H1 (cell line): Measurements from ENCODE around the gene MEGF11. TPM values are rescaled to one million over a fixed set of nuclear protein-coding genes. Genes with fewer than 3 reads are reported as not detected.

ENCODE experiments used
- CTCF ChIA-PET: fragments of 300-600 bp; sonication (Branson Sonifier 250); formaldehyde crosslinking; loops from one replicate; lab custom pipeline; 2021; ENCODE audit not compliant: partially characterized antibody; lab: Charles Lee
- POLR2A ChIA-PET: fragments of 300-600 bp; sonication (Branson Sonifier 250); formaldehyde crosslinking; loops from one replicate; lab custom pipeline; 2021; ENCODE audit warnings: inconsistent platforms; ENCODE audit not compliant: partially characterized antibody; lab: Charles Lee
- DNase-seq, 2 experiments: peaks; one replicate each; pipeline versions ENCODE4 v3.0.0 to v3.0.0-alpha.2; 2010 to 2022; ENCODE audit warnings: low spot score in 2 of 2, low read depth in 1 of 2, mixed read lengths in 1 of 2
- FAIRE-seq: peaks from 2 replicates; lab custom pipeline; 2011; peaks lifted over from hg19 to GRCh38; lab: Jason Lieb, UNC
- H2AFZ ChIP-seq: 2 replicates; pipeline ENCODE4 v1.8.1; 2012; ENCODE audit warnings: low read length, inconsistent platforms
- H2AK5ac ChIP-seq: 2 replicates; pipeline ENCODE4 v1.6.1; 2013; ENCODE audit warnings: low read depth, low read length
- H2BK120ac ChIP-seq: replicated peaks from 2 replicates; pipeline ENCODE3; 2013; ENCODE audit warnings: low read depth, low read length, inconsistent platforms
- H2BK12ac ChIP-seq: 2 replicates; pipeline ENCODE4 v1.6.1; 2013; ENCODE audit warnings: low read depth, low read length
- H2BK15ac ChIP-seq: 2 replicates; pipeline ENCODE4 v1.6.1; 2013; ENCODE audit warnings: low read length
- H2BK20ac ChIP-seq: 2 replicates; pipeline ENCODE4 v1.6.1; 2013; ENCODE audit warnings: low read length
- H2BK5ac ChIP-seq: 2 replicates; pipeline ENCODE4 v1.6.1; 2013; ENCODE audit warnings: low read depth, low read length
- H3K14ac ChIP-seq: 2 replicates; pipeline ENCODE4 v1.6.1; 2013; ENCODE audit warnings: inconsistent platforms; ENCODE audit not compliant: insufficient read length
- H3K18ac ChIP-seq: 2 replicates; pipeline ENCODE4 v1.6.1; 2013; ENCODE audit warnings: low read length; ENCODE audit errors: extremely low read depth
- H3K23ac ChIP-seq: 2 replicates; pipeline ENCODE4 v1.6.1; 2013; ENCODE audit warnings: inconsistent platforms; ENCODE audit not compliant: insufficient read length
- H3K23me2 ChIP-seq: 2 replicates; pipeline ENCODE4 v1.6.1; 2013; ENCODE audit warnings: low read depth, low read length
- H3K27ac ChIP-seq: 2 replicates; pipeline ENCODE4 v1.6.1; 2011; ENCODE audit warnings: low read depth, low read length, inconsistent platforms
- H3K27me3 ChIP-seq, 4 experiments: replicated peaks in 1 of 4; 1 replicate in 1 of 4; 2 replicates in 3 of 4; pipeline versions ENCODE4 v1.6.1 to v1.8.1; 2011 to 2013; ENCODE audit warnings: low read length in 3 of 4, mild to moderate bottlenecking in 3 of 4, inconsistent platforms in 2 of 4, mixed read lengths in 2 of 4, moderate library complexity in 1 of 4; ENCODE audit not compliant: control insufficient read depth in 3 of 4, insufficient read depth in 3 of 4; ENCODE audit errors: extremely low read depth in 1 of 4
- H3K36me3 ChIP-seq, 4 experiments: 2 replicates each; pipeline versions ENCODE4 v1.6.1 to v1.8.1; 2011 to 2013; ENCODE audit warnings: mild to moderate bottlenecking in 4 of 4, low read length in 3 of 4, moderate library complexity in 2 of 4, control low read depth in 1 of 4, inconsistent platforms in 1 of 4; ENCODE audit not compliant: insufficient read depth in 4 of 4, control insufficient read depth in 2 of 4
- H3K4ac ChIP-seq: replicated peaks from 2 replicates; pipeline ENCODE3; 2013; ENCODE audit warnings: low read length, low read depth, mixed read lengths, inconsistent platforms; ENCODE audit not compliant: insufficient read length
- H3K4me1 ChIP-seq, 4 experiments: replicated peaks in 1 of 4; 1 replicate in 1 of 4; 2 replicates in 3 of 4; pipeline versions ENCODE4 v1.6.1 to v1.8.1; 2011 to 2013; ENCODE audit warnings: low read length in 3 of 4, inconsistent platforms in 2 of 4, mixed read lengths in 1 of 4; ENCODE audit not compliant: insufficient read depth in 4 of 4, control insufficient read depth in 3 of 4
- H3K4me2 ChIP-seq, 2 experiments: 2 replicates each; pipeline versions ENCODE4 v1.6.1 to v1.8.1; 2011 to 2013; ENCODE audit warnings: low read depth in 2 of 2, low read length in 2 of 2, control low read depth in 1 of 2, inconsistent platforms in 1 of 2, mild to moderate bottlenecking in 1 of 2; ENCODE audit not compliant: insufficient read depth in 1 of 2
- H3K4me3 ChIP-seq, 4 experiments: fragments of 200-600, 300-600 bp in 1 of 4; sonication (generic), shearing (Covaris generic), sonication (Bioruptor Twin) in 1 of 4; 2 replicates each; pipeline versions ENCODE4 v1.5.1 to v1.8.1; 2011 to 2016; ENCODE audit warnings: low read length in 4 of 4, low read depth in 3 of 4, control low read depth in 2 of 4, inconsistent platforms in 2 of 4, mild to moderate bottlenecking in 2 of 4, mixed read lengths in 1 of 4, moderate library complexity in 1 of 4; ENCODE audit not compliant: insufficient read depth in 2 of 4; ENCODE audit errors: extremely low read depth in 1 of 4
- H3K56ac ChIP-seq: replicated peaks from 2 replicates; pipeline ENCODE3; 2013; ENCODE audit warnings: low read depth, mild to moderate bottlenecking, mixed read lengths, low read length, inconsistent platforms; ENCODE audit not compliant: insufficient read length
- H3K79me1 ChIP-seq: 2 replicates; pipeline ENCODE4 v1.6.1; 2013; ENCODE audit warnings: low read depth, low read length, control low read depth
- H3K79me2 ChIP-seq, 2 experiments: 2 replicates each; pipeline versions ENCODE4 v1.6.1 to v1.8.1; 2012 to 2013; ENCODE audit warnings: low read length in 2 of 2, mild to moderate bottlenecking in 2 of 2, inconsistent platforms in 1 of 2; ENCODE audit not compliant: insufficient read depth in 2 of 2, control insufficient read depth in 1 of 2
- H3K9ac ChIP-seq, 4 experiments: replicated peaks in 1 of 4; 1 replicate in 1 of 4; 2 replicates in 3 of 4; pipeline versions ENCODE4 v1.6.1 to v1.8.1; 2011 to 2013; ENCODE audit warnings: low read depth in 3 of 4, low read length in 3 of 4, control low read depth in 2 of 4, mild to moderate bottlenecking in 2 of 4, moderate library complexity in 2 of 4, inconsistent platforms in 1 of 4; ENCODE audit errors: extremely low read depth in 1 of 4
- H3K9me3 ChIP-seq, 2 experiments: 2 replicates each; pipeline versions ENCODE4 v1.6.1 to v1.8.1; 2012 to 2013; ENCODE audit warnings: mild to moderate bottlenecking in 2 of 2, moderate library complexity in 2 of 2, control low read depth in 1 of 2, inconsistent platforms in 1 of 2, low read depth in 1 of 2, low read length in 1 of 2, mixed read lengths in 1 of 2; ENCODE audit not compliant: insufficient read depth in 2 of 2
- H4K20me1 ChIP-seq, 2 experiments: replicated peaks in 1 of 2; 2 replicates each; pipeline versions ENCODE3 to v1.8.1; 2011 to 2013; ENCODE audit warnings: inconsistent platforms in 2 of 2, low read length in 2 of 2, mild to moderate bottlenecking in 1 of 2; ENCODE audit not compliant: insufficient read depth in 2 of 2, control insufficient read depth in 1 of 2
- H4K5ac ChIP-seq: 2 replicates; pipeline ENCODE4 v1.6.1; 2013; ENCODE audit warnings: low read length, low read depth, mixed read lengths, inconsistent platforms; ENCODE audit not compliant: insufficient read length
- H4K8ac ChIP-seq: 2 replicates; pipeline ENCODE4 v1.8.0; 2013; ENCODE audit warnings: mild to moderate bottlenecking, moderate library complexity, low read length, inconsistent platforms; ENCODE audit not compliant: insufficient read depth; ENCODE audit errors: extremely low read depth
- H4K91ac ChIP-seq: replicated peaks from 2 replicates; pipeline ENCODE3; 2013; ENCODE audit warnings: low read length, mixed read lengths, inconsistent platforms; ENCODE audit not compliant: insufficient read length
- RAD21 ChIP-seq, 2 experiments: IDR thresholded peaks in 1 of 2; conservative IDR thresholded peaks in 1 of 2; 2 replicates each; pipeline ENCODE4 v1.6.1; 2011; ENCODE audit warnings: low read depth in 2 of 2, low read length in 2 of 2, improper control_type of control experiment in 1 of 2, inconsistent platforms in 1 of 2, mild to moderate bottlenecking in 1 of 2, moderate library complexity in 1 of 2
- SIN3A ChIP-seq, 2 experiments: IDR thresholded peaks in 1 of 2; conservative IDR thresholded peaks in 1 of 2; 2 replicates each; pipeline ENCODE4 v1.6.1; 2011 to 2012; ENCODE audit warnings: low read length in 2 of 2, improper control_type of control experiment in 1 of 2, low read depth in 1 of 2, mild to moderate bottlenecking in 1 of 2
- SIRT6 ChIP-seq: IDR thresholded peaks from one replicate; pipeline ENCODE4 v1.7.1; 2012; ENCODE audit warnings: low read length, inconsistent platforms
- TAF1 ChIP-seq: IDR thresholded peaks from 2 replicates; pipeline ENCODE4 v1.6.1; 2011; ENCODE audit warnings: mild to moderate bottlenecking, low read depth, low read length
- WGBS, 2 experiments: shearing (Covaris generic) in 1 of 2; methylation state at CpG; one replicate each; pipeline versions ENCODE4 v1.1.6 to v1.1.7; 2013 to 2015; ENCODE audit warnings: low lambda C conversion rate in 2 of 2, mixed read lengths in 2 of 2, inconsistent platforms in 1 of 2, low coverage in 1 of 2, missing lambda C conversion rate in 1 of 2; ENCODE audit not compliant: insufficient replicate concordance in 2 of 2, insufficient coverage in 1 of 2, insufficient read length in 1 of 2; ENCODE audit errors: extremely low coverage in 1 of 2, missing lambda C conversion rate in 1 of 2; 5-methylcytosine and 5-hydroxymethylcytosine counted together
- polyA plus RNA-seq, 7 experiments: library from polyadenylated mRNA; depleted of rRNA in 3 of 7; stranded (reverse) in 5 of 7; unstranded in 2 of 7; fragments of >200 nt in 5 of 7; fragments of 200-250 nt in 2 of 7; gene quantifications; 1 replicate in 5 of 7; 2 replicates in 1 of 7; 4 replicates in 1 of 7; pipeline versions ENCODE4 v1.2.1 to v1.2.3, GENCODE V29; 2011 to 2013; ENCODE audit warnings: missing spikeins in 2 of 7, mixed read lengths in 2 of 7
- total RNA-seq: library from RNA; stranded (reverse); fragmentation: NEBNext Ultra II Directional; extraction: Animal tissue kit (Norgen Biotek cat#: 25700); gene quantifications from 2 replicates; pipeline ENCODE4 v1.2.1, GENCODE V29; 2021
- TF ChIP-seq, protein P1 (sequence below): IDR thresholded peaks from 2 replicates; pipeline ENCODE4 v1.6.1; 2011; ENCODE audit warnings: low read length, improper control_type of control experiment

Gene MEGF11
- total and polyA plus RNA-seq, 2 of the 8 experiments (the other 6 are each of a cell fraction or from before 2014, with no cell fraction given), result 4.4 to 4.8 TPM

DNA sequence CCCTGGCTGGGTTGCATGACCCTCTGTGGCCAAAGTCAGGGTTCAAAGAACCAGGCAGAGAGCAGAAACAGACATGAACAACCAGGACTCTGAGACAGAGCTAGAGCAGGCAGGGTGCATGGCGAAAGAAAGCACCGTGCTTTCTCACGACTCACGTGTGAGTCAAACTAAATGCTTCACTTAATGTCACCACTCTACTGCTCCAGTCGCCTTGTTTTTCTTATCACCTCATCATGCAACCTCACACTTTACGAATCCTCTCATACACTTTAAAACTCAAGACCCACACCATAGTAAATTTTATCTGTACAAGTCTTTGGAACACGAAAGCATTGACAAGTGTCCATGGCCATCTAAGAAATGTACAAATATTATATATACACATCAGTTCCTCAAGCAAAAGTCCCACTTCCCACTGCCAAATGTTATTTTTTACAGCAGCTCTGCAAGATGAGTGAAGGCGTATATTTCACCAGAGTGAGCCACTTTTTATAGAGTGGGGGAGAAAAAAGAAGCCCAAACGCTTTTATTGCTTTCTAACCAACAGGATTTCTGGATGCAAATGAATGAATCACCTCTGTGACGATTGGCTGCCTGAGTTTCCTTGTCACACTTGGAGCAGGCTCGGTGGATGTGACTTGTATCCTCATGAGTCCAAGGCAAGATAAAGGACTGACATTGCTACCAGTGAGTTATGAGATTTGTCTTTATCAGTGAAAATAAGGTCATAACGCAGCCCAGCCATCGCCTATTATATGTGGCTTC is 16.0 kb upstream of the MEGF11 start:
- no peak overlapping the region for H2BK12ac ChIP-seq
- H3K4me2 ChIP-seq, result no peak overlapping the region
- WGBS, 2 experiments, result 77 to 100% methylated on average over 2 to 13 of the region's 13 CpGs
- H2BK15ac ChIP-seq, result no peak overlapping the region
- no peak overlapping the region for H4K8ac ChIP-seq
- H3K18ac ChIP-seq, result no peak overlapping the region
- no peak overlapping the region for H2AK5ac ChIP-seq
- H3K36me3 ChIP-seq, result no peaks in the 10 kb centered on the region
- no peak overlapping the region for H4K91ac ChIP-seq
- CTCF ChIA-PET, result interaction anchor here (1.0 to 1.3 kb wide), 5 partner anchors 10 to 263 kb away, joined by 3 to 6 read pairs (median 3); no protein-coding TSS in a partner anchor
- H3K9ac ChIP-seq, result no peak overlapping the region
- H3K27me3 ChIP-seq, result no peaks in the 10 kb centered on the region
- H3K4ac ChIP-seq, result no peak overlapping the region
- H2BK5ac ChIP-seq, result no peak overlapping the region
- no peak overlapping the region for H3K14ac ChIP-seq
- H2AFZ ChIP-seq, result no peak overlapping the region
- no peaks in the 10 kb centered on the region for H4K20me1 ChIP-seq
- H3K4me1 ChIP-seq, result peaks cover 0 to 3% (median 0%) of the 10 kb centered on the region in 4 experiments; a peak in 2 of 7 replicates
- no peak overlapping the region for H3K27ac ChIP-seq
- H3K79me2 ChIP-seq, result no peaks in the 10 kb centered on the region
- POLR2A ChIA-PET, result no interaction called here
- H2BK120ac ChIP-seq, result no peak overlapping the region
- no peak overlapping the region for H4K5ac ChIP-seq
- H3K4me3 ChIP-seq, result no peak overlapping the region
- H3K56ac ChIP-seq, result no peak overlapping the region
- no peaks in the 10 kb centered on the region for H3K79me1 ChIP-seq
- H3K9me3 ChIP-seq, result no peaks in the 10 kb centered on the region
- FAIRE-seq (no peak), DNase-seq (no peak)
- no peak overlapping the region for H2BK20ac ChIP-seq
- H3K23ac ChIP-seq, result no peak overlapping the region
- H3K23me2 ChIP-seq, result no peaks in the 10 kb centered on the region; the same call in 1 of the 2 replicates
- TF ChIP-seq SIRT6, result no peak
- TF ChIP-seq RAD21 (IDR thresholded peaks at IDR 0.05 in 1 of 2, conservative IDR thresholded peaks at IDR 0.05 in 1 of 2; ENCODE audit: low read depth in 2 of 2, low read length in 2 of 2), result no peak
- TF ChIP-seq TAF1, result no peak
- no peak for TF ChIP-seq SIN3A (conservative IDR thresholded peaks at IDR 0.05 in 1 of 2, IDR thresholded peaks at IDR 0.05 in 1 of 2; ENCODE audit: low read depth in 1 of 2, low read length in 2 of 2)
- TF ChIP-seq, protein P1, sequence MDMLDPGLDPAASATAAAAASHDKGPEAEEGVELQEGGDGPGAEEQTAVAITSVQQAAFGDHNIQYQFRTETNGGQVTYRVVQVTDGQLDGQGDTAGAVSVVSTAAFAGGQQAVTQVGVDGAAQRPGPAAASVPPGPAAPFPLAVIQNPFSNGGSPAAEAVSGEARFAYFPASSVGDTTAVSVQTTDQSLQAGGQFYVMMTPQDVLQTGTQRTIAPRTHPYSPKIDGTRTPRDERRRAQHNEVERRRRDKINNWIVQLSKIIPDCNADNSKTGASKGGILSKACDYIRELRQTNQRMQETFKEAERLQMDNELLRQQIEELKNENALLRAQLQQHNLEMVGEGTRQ, result no peak
